Head of caudate nucleus (tissue), 42 donors: ENCODE results near the gene BMERB1.

ENCODE experiments used
- DNase-seq, 42 donors: peaks; one replicate each; pipeline versions ENCODE4 v3.0.0 to v3.0.0-alpha.2; 2020 to 2021; ENCODE audit warnings: mixed read lengths in 7 of 42
- intact Hi-C: fragments of 100-400 bp; cut with DNase I; formaldehyde crosslinking; loops from one replicate; pipeline ENCODE4 v1.15.0; 2022

Gene BMERB1

GRCh38 chr16:15489016-15489415 is 54.6 kb downstream of the BMERB1 start:
- DNase-seq, result peak in 2 of 42 donors; percentile 3 to 7
- intact Hi-C loops, result no loop called here

GRCh38 chr16:15490123-15490711 is 55.8 kb downstream of the BMERB1 start:
- intact Hi-C loops, result no loop called here

GRCh38 chr16:15491411-15491810 is 57.0 kb downstream of the BMERB1 start:
- DNase-seq, result peak in 1 of 42 donors; percentile 8
- intact Hi-C loops, result no loop called here

More at GRCh38 chr16:15490123-15490711, 55.8 kb downstream of the BMERB1 start:
- DNase-seq, result peak in 1 of 42 donors; percentile 2

DNA sequence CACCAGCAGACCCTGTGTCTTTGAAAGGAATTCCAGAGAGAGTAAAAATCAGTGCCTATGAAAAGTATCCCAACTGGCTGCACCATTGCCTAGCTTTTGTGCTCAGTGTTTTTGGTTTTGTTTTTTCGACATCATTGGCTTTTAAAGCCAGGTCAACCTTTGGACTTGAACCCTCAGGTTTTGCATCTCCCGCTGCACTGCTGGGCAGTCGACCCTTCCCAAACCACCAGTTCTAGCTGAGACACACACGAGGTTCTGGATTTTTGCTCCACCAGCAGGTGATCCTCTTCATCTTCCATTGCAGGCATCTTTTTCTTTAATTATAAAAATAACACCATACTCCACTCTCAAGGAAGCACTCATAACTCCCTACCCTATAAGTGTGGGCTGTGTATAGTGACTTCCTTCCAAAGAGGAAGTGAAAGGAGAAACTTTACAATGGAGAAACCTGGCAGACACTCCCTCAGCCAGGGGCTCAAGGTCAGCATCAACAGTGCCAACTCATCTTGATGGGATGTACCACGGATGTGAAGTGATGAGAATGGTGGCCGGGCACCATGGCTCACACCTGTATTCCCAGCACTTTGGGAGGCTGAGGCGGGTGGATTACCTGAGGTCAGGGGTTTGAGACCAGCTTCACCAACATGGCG is 57.8 kb downstream of the BMERB1 start:
- intact Hi-C loops, result no loop called here
- DNase-seq, result peak in 1 of 42 donors; percentile 6

GRCh38 chr16:15493466-15494180 is 59.2 kb downstream of the BMERB1 start:
- intact Hi-C loops, result no loop called here
- DNase-seq, result peak in 1 of 42 donors; percentile 29

GRCh38 chr16:15494236-15494635 is 59.8 kb downstream of the BMERB1 start:
- intact Hi-C loops, result no loop called here
- no peak for DNase-seq

- DNase-seq, result no peak
- intact Hi-C loops, result no loop called here
Measured at GRCh38 chr16:15495898-15496297, 61.5 kb downstream of the BMERB1 start.

DNA sequence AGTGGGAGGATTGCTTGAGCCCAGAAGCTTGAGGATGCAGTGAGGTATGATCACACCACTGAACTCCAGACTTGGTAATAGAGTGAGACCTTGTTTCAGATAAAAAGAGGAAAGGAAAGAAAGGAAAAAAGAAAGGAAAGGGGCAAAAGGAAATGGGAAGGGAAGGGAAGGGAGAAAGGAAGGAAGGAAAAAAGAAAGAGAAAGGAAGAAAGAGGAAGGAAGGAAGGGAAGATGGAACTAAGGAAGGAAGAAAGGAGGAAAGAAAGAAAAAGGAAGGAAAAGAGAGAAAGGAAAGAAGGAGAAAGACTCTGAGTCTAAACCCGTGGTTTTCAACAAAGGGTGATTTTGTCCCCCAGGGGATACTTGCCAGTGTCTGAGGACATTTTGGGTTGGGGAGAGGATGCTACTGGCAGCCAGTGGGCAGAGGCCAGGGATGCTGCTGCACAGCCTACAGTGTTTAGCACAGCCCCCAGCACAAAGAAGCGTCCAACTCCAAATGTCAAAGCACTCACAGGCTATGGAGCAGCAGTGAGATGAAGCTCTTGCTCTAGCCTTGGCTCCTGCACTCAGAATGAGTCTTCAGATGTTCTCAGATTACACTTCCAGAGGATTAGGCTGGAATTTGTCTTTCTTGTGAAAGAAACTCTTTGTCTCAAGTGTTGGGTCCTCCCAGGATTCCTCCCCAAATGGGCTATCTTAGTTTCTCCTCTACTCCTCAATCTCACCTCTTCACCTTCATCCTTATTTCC is 64.2 kb downstream of the BMERB1 start:
- no peak for DNase-seq
- intact Hi-C loops, result no loop called here

GRCh38 chr16:15502041-15502725 is 67.8 kb downstream of the BMERB1 start:
- intact Hi-C loops, result no loop called here
- peak in 34 of 42 donors; percentile 16 to 83 (median 54) for DNase-seq

DNA sequence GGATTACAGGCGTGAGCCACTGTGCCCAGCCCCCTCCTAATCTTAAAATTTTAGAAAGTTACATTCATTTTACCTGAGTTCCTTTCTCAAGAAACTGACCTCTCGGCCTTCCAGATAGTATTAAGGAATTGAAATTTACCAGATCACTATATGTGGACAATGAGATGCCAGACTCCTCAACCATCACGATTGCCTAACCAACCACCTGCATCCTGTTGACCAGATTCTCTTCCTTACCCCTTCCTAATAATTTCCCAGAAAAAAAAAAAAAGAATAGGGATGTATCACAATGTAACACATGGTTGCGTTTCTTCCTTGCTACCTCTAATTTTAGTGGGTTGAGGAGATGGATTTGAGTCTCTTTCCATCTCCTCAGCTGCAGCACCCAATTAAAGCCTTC is 72.1 kb downstream of the BMERB1 start:
- intact Hi-C loops, result no loop called here
- DNase-seq, result no peak

DNA sequence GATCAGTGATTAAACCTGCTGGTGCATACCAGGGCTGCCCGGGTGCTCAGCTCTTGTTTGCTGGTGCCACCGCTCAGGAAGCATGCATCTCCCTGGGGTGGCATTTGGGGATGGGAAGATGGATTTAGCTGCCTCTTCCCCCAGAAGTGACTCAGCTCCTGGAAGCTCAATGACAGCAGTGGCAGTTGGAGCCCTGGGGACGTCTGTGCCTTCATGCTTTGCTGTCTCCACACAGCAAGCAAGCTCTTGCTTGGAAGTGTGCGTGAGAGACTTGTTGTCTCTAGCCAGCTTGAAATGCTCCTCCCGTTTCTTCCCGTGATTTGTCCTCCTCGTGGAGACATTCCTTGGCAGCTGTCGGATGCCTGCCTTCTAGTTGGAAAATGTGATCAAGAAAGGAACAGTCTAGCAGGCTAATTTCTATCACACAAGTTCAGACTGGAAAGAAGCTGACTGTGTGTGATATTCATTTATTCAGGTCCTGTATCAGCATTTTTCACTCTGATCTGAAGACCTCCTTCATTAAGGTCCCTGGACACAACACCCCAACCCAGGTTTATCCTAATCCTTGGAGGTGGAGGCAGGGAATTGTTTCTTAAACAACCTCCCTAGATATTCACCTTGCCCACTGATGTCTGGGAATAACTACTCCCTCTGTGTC is 73.0 kb downstream of the BMERB1 start:
- intact Hi-C loops, result no loop called here
- peak in 40 of 42 donors; percentile 10 to 86 (median 47) for DNase-seq

- intact Hi-C loops, result no loop called here
- DNase-seq, result no peak
Measured at GRCh38 chr16:15507959-15508627, 73.7 kb downstream of the BMERB1 start.

DNA sequence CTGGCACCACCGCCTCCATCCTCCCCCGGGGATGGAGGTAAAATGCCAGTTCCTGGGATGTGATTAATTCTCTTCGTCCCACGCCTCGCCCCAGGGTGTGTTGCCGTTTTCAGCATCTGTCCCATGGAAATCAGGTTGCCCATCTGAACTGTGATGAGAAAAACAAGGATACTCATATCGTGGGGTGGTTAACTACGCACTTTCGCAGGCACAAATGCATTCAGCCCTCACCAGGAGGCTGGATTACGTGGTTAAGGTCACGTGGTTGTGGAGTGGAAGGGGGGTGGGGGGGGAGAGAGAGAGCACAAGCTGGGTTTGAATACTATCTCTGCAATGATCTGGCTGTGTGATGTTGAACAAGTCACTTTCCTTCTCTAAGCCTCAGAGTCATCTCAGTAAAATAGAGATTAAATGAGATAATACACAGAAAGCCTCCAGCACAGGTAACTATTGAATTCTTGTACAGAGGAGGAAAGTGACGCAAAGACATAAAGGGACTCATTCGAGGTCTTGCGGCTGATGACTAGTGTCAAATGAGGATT is 74.7 kb downstream of the BMERB1 start:
- DNase-seq, result peak in 24 of 42 donors; percentile 22 to 80 (median 36)
- intact Hi-C loops, result no loop called here

- DNase-seq, result no peak
- intact Hi-C loops, result no loop called here
Measured at GRCh38 chr16:15509593-15510535, 75.5 kb downstream of the BMERB1 start.

- intact Hi-C loops, result no loop called here
- no peak for DNase-seq
Measured at GRCh38 chr16:15510992-15511391, 76.6 kb downstream of the BMERB1 start.

- no peak for DNase-seq
- intact Hi-C loops, result no loop called here
Measured at GRCh38 chr16:15511759-15512487, 77.5 kb downstream of the BMERB1 start.
